HFF-Myc (cell line): ENCODE measurements around the gene TRAF3.

Source experiments
- DNase-seq: peaks from one replicate; pipeline ENCODE4 v3.0.0-alpha.2; 2011; ENCODE audit warnings: low read depth; ENCODE audit errors: extremely low read depth
- H3K4me3 ChIP-seq: replicated peaks from 2 replicates; pipeline ENCODE4 v1.5.1; 2011; ENCODE audit warnings: low read depth, mild to moderate bottlenecking, control low read depth, low read length
- TF ChIP-seq, protein P1 (sequence below): IDR thresholded peaks from 2 replicates; pipeline ENCODE4 v1.5.1; 2012; ENCODE audit warnings: mild to moderate bottlenecking, low read depth, low read length, control low read depth; ENCODE audit errors: missing control alignments

TRAF3 gene

DNA sequence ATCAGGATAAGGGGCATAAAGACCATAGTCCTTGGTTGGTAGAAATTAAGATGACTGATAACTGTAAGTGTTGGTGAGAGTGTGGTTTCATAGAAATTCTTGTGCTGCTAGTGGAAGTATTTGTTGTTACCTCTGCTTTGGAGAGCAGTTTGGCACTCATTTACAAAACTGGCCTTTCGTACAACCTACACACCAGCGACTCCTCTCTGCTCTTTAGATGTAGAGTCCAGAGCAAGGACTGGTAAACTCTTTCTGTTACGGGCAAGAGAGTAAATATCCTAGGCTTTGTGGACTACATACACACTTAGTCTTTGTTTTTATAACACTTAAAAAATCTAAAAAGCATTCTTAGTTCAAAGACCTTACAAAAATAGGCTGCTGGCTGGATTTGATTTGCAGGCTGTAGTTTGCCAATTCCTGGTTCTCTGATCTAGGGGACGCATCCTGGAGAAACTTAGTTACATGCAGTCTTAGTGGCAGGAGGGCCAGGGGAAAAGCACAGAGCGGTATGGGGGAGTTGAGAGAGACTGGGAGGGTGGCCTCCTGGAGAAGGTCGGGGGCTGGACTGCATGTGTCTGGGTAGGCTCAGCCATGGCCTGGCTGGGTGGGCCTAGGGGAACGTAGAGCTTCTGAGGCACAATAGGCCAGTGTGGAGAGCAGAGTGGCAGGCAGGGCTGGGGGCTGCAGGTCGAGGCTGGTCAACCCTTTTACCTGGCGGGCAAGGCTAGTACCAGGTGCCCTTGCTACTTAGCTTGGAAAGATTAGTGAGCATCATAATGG, 89.9 kb downstream of the TRAF3 start:
- TF ChIP-seq, protein P1, sequence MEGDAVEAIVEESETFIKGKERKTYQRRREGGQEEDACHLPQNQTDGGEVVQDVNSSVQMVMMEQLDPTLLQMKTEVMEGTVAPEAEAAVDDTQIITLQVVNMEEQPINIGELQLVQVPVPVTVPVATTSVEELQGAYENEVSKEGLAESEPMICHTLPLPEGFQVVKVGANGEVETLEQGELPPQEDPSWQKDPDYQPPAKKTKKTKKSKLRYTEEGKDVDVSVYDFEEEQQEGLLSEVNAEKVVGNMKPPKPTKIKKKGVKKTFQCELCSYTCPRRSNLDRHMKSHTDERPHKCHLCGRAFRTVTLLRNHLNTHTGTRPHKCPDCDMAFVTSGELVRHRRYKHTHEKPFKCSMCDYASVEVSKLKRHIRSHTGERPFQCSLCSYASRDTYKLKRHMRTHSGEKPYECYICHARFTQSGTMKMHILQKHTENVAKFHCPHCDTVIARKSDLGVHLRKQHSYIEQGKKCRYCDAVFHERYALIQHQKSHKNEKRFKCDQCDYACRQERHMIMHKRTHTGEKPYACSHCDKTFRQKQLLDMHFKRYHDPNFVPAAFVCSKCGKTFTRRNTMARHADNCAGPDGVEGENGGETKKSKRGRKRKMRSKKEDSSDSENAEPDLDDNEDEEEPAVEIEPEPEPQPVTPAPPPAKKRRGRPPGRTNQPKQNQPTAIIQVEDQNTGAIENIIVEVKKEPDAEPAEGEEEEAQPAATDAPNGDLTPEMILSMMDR, result no peak
- DNase-seq, result no peak
- H3K4me3 ChIP-seq, result no peak overlapping the region

DNA sequence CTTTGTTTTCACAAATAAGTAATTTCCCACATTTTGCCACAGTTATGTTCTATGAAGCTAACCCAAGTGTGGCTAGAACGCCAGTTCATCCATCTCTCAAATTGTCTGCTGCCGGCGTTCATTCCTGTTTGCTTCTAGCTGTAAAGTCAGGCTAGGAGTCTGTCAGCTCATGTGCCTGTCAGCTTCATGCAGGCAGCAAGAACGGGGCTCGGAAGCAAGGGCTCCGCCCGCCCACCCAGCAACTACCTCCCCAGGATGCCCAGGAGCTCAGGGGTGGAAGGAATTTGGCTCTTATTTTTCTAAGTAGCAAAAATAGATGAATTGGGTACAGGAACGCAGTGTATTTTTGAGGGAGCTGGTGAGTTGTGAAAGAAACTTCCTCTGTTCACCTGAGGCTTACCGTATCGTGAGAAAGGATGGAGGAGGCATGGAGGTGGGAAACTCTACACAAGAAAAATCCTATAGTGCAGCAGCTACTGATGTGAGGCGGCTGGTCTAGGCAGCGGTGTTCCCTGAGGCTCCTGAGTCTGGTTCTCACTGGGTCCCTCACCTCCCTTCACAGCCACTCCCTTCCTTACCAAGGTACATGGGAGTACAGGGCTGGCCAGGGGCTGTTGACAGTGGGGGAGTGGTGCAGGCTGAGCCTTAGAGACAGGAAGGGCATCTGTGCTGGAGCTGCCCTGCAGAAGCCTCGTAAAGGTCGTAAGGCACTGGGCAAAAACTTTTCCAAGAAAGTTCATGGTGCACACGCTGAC, 90.8 kb downstream of the TRAF3 start:
- H3K4me3 ChIP-seq, result no peak overlapping the region
- DNase-seq, result no peak
- TF ChIP-seq, protein P1, result no peak

DNA sequence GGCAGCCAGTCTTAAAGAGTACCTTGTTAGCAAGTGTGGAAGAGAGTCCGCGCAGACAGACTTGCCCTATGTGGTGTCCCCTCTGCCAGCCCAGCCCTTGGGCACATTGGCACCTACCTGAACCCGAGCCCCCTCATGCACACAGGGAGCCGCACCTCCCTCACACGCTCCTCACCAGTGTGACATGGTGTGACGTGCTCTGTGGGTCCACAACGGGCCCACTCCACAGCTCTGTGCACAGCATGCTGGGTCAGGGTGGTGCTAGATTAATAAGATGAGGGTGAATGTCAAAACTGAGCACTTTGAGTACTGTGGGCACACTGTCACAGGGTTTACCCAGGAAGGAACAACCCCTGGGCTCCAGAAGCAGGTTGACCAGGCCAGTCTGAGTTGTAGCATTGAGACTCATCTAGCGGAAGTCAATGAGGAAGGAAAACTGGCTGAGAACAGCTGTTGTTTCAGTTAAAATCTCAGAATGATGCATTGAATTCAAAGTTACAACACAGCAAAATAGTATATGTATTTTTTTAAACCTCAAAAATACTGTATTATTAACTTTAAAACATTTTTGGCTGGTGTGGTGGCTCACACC, 91.8 kb downstream of the TRAF3 start:
- no peak for DNase-seq
- no peak overlapping the region for H3K4me3 ChIP-seq
- TF ChIP-seq, protein P1, result no peak

DNA sequence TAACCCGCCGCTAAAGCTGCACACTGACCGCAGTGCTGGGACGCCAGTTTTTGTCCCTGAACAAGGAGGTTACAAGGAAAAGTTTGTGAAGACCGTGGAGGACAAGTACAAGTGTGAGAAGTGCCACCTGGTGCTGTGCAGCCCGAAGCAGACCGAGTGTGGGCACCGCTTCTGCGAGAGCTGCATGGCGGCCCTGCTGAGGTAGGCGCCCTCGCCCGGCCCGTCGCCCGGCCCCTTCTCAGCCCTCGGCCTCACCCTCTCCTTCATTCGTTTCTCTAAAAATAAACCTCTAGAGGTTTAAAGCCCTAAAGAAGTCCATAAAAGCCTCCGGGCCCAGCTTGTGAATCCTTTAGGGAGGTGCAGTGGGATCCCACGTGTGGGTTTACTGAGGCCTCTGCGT, 93.0 kb downstream of the TRAF3 start:
- DNase-seq, result no peak
- H3K4me3 ChIP-seq, result no peak overlapping the region
- TF ChIP-seq, protein P1, result no peak

DNA sequence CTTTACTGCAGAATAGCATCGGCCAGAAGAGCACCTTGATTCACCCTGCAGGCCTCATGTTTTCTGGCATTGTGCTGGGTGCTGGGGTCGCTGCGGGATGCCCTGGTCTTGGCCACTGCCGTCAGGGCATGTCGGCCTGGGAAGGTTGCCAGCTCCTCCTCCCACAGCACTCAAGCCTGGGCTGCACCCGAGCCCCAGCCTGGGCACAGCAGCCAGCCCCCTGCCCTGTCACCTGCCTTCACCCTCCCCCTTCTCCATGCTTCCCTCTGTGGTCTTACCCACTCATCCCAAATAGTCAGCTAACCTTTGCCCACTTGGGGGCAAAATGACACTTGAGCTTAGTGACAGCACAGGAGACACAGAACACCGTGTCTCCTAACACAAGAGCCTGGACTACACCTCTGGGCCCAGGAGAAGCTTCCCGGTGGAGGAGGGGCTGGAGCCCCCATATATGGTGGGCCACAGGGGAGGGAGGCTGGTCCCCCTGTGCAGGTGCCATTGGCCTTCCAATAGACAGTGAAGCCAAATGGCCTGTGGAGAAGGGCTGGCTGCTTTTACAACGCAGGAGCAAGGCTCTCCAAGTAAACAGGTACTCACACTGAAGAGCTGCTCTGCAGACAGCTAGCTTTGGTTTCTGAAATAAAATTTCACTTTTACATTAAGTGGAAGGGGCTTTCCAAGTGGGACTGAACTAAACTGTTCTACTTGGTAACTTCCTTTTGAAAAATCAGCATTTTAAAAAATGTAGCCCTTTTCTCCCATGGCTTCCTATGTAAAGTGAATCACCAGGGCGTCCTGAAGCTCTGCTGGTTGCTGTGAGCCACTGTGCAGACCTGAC, 94.0 kb downstream of the TRAF3 start:
- no peak overlapping the region for H3K4me3 ChIP-seq
- DNase-seq, result no peak
- TF ChIP-seq, protein P1, result no peak

DNA sequence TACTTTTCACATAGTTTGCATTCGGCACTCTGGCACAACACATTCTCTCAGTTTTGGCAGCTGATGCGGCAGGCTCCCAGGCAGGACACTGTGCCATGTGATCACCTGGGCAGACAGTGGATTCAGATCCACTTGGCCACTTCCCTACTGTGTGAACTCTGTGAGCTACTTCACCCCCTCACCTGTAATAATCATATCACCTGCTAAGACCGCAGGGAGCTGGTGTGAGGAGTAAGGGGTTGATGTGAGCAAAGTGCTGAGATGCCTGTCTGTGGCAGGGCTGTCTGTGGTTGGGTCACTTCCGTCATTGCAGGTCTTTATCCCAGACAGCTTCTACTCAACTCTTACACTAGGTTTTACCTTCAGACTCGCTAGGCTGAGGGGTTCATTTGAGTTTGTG, 94.8 kb downstream of the TRAF3 start:
- H3K4me3 ChIP-seq, result no peak overlapping the region
- no peak for DNase-seq
- TF ChIP-seq, protein P1, result no peak
